ENCODE measurements around the gene HUS1.

HUS1 gene

GRCh38 chr7:47978790-47979144 lies 648 bp downstream of the HUS1 start:
- DNase-seq, result no peak

DNA sequence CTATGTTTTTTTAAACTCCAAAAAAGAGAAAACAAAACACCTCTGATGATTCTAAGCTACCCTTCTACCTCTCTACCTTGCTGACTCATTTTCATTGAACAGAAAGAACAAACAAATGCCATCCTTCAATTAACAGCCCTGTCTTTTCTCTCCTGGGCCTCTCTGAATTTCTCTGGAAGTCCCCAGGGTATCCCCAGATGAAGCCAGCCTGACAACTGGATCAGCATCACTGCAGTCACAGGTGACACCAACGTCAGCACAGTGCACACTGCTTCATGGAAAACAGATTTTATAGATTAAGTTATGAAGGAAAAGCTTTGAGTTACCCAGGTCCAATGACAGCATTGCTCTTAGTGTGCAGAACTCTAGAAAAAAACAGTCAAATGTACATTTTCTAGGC lies 5.7 kb downstream of the HUS1 start:
- DNase-seq, result no peak

- no peak for DNase-seq
Observed at GRCh38 chr7:47970761-47971160, 8.7 kb downstream of the HUS1 start.

GRCh38 chr7:47968847-47969774 lies 10.3 kb downstream of the HUS1 start:
- peak; percentile 77 for DNase-seq

- no peak for DNase-seq
Observed at GRCh38 chr7:47967708-47968107, 11.7 kb downstream of the HUS1 start.

DNA sequence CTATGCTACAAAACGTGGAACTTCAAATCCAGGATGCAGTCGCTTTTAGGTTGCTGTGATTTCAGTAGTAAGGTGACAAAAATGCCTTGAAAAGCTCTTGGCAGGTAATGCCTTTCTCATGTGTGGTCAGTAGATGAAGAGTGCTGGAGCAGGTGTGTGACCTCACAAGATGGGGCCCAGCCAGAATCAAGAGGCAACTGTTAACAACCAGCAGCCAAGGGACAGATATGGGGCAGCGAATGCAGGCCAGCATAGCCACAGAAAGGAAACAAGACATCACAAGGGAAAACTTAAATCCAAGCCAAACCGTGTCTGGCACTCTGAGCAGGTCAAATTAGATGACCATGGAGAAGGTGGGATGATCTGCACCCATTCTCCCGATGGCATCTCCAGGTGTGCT lies 12.3 kb downstream of the HUS1 start:
- no peak for DNase-seq

DNA sequence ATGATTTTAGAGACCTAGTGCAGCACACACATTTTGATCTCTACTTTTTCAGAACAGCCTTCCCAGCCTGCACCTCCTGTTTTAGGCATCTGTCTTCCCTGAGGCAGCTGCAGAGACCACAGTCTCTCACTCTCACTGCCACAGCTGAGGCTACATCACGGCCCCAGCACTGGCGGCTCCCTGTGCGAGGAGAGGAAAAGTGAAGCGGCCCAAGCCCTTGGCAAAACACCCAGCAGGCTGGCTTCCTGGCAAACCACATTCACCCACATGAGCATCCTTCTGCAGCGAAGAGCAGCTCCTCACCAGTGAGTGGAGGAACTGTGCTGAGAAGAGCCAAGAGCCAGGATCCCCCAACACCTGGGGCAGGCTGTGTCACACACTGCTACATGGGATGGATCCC lies 14.0 kb downstream of the HUS1 start:
- no peak for DNase-seq

GRCh38 chr7:47962262-47962661 lies 17.2 kb downstream of the HUS1 start:
- DNase-seq, result no peak

DNA sequence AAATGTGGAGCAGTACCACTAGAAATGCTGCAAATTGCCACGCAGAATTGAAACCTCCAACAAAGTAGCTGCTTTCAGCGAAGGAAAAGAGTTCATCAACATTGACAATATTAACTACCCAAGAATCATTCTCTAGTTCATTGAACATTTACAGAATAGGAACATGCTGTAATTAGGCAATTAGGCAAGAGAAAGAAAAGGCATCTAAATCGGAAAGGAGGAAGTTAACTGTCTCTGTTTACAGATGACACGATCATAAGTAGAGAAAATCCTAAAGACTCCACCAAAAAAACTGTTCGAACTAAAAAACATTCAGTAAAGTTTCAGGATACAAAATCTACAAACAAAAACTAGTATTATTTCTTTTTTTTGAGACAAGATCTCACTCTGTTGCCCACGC lies 22.3 kb downstream of the HUS1 start:
- no peak for DNase-seq

GRCh38 chr7:47956220-47956619 lies 23.2 kb downstream of the HUS1 start:
- DNase-seq, result no peak

- DNase-seq, result no peak
Observed at GRCh38 chr7:47954231-47954911, 25.0 kb downstream of the HUS1 start.

- DNase-seq, result peak; percentile 6
Observed at GRCh38 chr7:47953822-47954221, 25.6 kb downstream of the HUS1 start.

- no peak for DNase-seq
Observed at GRCh38 chr7:47952224-47952623, 27.2 kb downstream of the HUS1 start.

- DNase-seq, result no peak
Observed at GRCh38 chr7:47951374-47951773, 28.0 kb downstream of the HUS1 start.

GRCh38 chr7:47950714-47951113 lies 28.7 kb downstream of the HUS1 start:
- DNase-seq, result no peak

- no peak for DNase-seq
Observed at GRCh38 chr7:47949703-47950102, 29.7 kb downstream of the HUS1 start.

- no peak for DNase-seq
Observed at GRCh38 chr7:47948141-47948790, 31.1 kb downstream of the HUS1 start, which contains the start of gene PKD1L1. PKD1L1 (minus strand) TSS chr7:47948466; CDS start chr7:47948440, 26 bp downstream.

GRCh38 chr7:47947355-47947749 lies 32.1 kb downstream of the HUS1 start:
- no peak for DNase-seq

GRCh38 chr7:47946581-47947354 lies 32.6 kb downstream of the HUS1 start:
- no peak for DNase-seq

GRCh38 chr7:47945261-47946015 lies 34.0 kb downstream of the HUS1 start:
- peak; percentile 78 for DNase-seq

DNA sequence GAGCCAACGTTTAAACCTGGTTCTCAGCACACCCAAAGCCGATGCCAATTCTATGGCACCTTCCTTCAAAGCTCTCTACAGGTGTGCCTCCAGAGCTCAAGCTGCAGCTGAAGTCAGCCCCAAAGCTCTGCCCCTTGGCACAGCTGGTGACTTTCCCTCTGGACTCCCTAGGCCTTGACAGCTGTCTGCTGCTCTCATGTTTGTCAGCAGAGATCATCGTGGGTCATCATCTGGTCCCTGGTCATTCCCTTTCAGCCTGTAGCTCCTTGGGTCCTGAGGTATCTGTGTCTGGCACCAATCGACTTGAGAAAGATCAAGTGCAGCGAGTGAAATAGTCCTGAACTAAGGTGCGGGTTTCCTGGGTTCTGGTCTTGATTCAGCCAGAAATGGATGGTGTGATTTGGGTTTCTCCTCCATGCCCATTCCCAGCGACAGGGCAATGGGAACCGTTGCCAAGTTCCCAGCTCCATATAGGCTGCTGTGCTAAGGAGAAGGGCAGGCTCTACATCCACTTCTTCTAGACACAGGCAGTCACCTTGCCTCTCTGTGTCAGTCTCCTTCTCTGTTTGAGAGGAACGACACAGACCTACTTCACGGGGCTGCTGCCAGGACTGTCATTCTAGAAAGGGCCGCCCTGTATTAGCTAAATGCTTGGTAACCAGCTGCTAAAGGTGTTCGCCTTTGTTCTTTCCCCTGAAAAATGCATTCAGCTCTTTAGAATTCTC lies 34.7 kb downstream of the HUS1 start:
- no peak for DNase-seq

All from NCI-H82 (cell line).